ENCODE results near the gene LDHA. TPM values are rescaled to one million over a fixed set of nuclear protein-coding genes. Genes with fewer than 3 reads are reported as not detected.

The LDHA gene
- total RNA-seq, 6 experiments from 2014 or later, result 1,331 to 1,603 (median 1,438) TPM

GRCh38 chr11:18383388-18384156 lies 10.8 kb upstream of the LDHA start:
- Mint-ChIP-seq H3K9me3 (no peaks in the 10 kb centered on the region), H3K27ac (peak overlapping the region; percentile 99), H3K36me3 (ENCODE audit: low read depth) (no peaks in the 10 kb centered on the region), H3K27me3 (ENCODE audit: insufficient read depth) (peaks cover 2% of the 10 kb centered on the region; the same call in 1 of the 2 replicates), H3K4me3 (peak overlapping the region; percentile 78), H3K4me1 (ENCODE audit: low read depth) (peaks cover 48% of the 10 kb centered on the region)
- no peak for TF ChIP-seq CTCF (IDR thresholded peaks at IDR 0.05)
- DNase-seq, result peak; percentile 100

GRCh38 chr11:18384157-18384641 lies 10.2 kb upstream of the LDHA start:
- Mint-ChIP-seq H3K9me3 (no peaks in the 10 kb centered on the region), H3K27me3 (ENCODE audit: insufficient read depth) (peaks cover 2% of the 10 kb centered on the region; the same call in 1 of the 2 replicates), H3K36me3 (ENCODE audit: low read depth) (no peaks in the 10 kb centered on the region), H3K27ac (peak overlapping the region; percentile 99), H3K4me3 (peak overlapping the region; percentile 78), H3K4me1 (ENCODE audit: low read depth) (peaks cover 49% of the 10 kb centered on the region)
- peak; percentile 85 for DNase-seq
- TF ChIP-seq CTCF (IDR thresholded peaks at IDR 0.05), result no peak

- Mint-ChIP-seq H3K36me3 (ENCODE audit: low read depth) (peaks cover 7% of the 10 kb centered on the region), H3K27me3 (ENCODE audit: insufficient read depth) (peaks cover 10% of the 10 kb centered on the region), H3K9me3 (peaks cover 5% of the 10 kb centered on the region; the same call in 1 of the 2 replicates), H3K27ac (no peak overlapping the region), H3K4me3 (no peak overlapping the region), H3K4me1 (ENCODE audit: low read depth) (peaks cover 55% of the 10 kb centered on the region)
- DNase-seq, result no peak
- no peak for TF ChIP-seq CTCF (IDR thresholded peaks at IDR 0.05)
Measured at GRCh38 chr11:18390088-18390487, 4.3 kb upstream of the LDHA start.

GRCh38 chr11:18392434-18393321 lies 1.7 kb upstream of the LDHA start:
- Mint-ChIP-seq H3K36me3 (ENCODE audit: low read depth) (peaks cover 25% of the 10 kb centered on the region), H3K27ac (peak overlapping the region; percentile 83), H3K9me3 (peaks cover 8% of the 10 kb centered on the region), H3K27me3 (ENCODE audit: insufficient read depth) (peaks cover 17% of the 10 kb centered on the region), H3K4me1 (ENCODE audit: low read depth) (peaks cover 50% of the 10 kb centered on the region), H3K4me3 (peak overlapping the region; percentile 56)
- TF ChIP-seq CTCF (IDR thresholded peaks at IDR 0.05), result no peak
- no peak for DNase-seq

DNA sequence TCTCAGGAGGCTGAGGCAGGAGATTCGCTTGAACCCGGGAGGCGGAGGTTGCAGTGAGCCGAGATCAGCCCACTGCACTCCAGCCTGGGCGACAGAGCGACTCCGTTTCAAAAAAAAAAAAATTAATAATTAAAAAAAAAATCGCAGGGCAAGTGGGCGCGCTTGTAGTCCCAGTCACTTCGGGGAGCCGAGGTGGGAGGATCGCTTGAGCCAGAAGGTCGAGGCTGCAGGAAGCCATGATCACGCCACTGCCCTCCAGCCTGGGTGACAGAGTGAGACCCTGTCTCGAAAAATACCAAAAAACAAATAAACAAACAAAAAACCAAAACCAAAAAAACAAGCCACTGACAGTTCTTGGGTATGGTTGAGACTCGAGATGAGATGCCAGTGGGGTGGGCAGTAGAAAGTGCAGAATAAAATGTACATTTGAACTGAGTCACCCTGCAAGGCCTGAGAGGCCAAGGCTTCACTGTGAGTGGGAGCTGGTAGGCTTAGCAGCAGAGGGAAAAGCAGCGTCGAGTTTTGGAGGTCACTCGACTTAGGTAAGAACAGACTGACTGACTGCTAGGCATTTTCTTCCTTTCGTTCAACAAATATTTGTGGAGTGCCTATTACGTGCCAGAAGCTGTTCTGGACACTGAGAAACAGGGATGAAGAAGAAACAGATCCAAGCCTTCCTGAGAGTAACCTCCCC lies 635 bp upstream of the LDHA start:
- Mint-ChIP-seq H3K27me3 (ENCODE audit: insufficient read depth) (peaks cover 17% of the 10 kb centered on the region), H3K36me3 (ENCODE audit: low read depth) (peaks cover 33% of the 10 kb centered on the region), H3K27ac (peak overlapping the region; percentile 98), H3K9me3 (peaks cover 8% of the 10 kb centered on the region), H3K4me1 (ENCODE audit: low read depth) (peaks cover 52% of the 10 kb centered on the region), H3K4me3 (peak overlapping the region; percentile 100)
- no peak for DNase-seq
- TF ChIP-seq CTCF (IDR thresholded peaks at IDR 0.05), result no peak

Data from HFFc6 (cell line).